ENCODE results near the gene GPR84. TPM values are rescaled to one million over a fixed set of nuclear protein-coding genes. Genes with fewer than 3 reads are reported as not detected.
A peak's percentile ranks its signal among the peaks of the same experiment; 100 is the strongest.

The GPR84 gene
- polyA plus RNA-seq, 1 experiment = not detected

GRCh38 chr12:54358191-54358944, 5.9 kb downstream of the GPR84 start:
- POLR2A ChIA-PET = interaction anchor here (0.5 to 2.6 kb wide), 12 partner anchors 12 to 137 kb away, joined by 3 to 18 read pairs (median 6); partner anchors contain the start of genes CBX5, COPZ1 and HNRNPA1
- Histone ChIP-seq H3K4me3 (ENCODE audit: low read depth, low read length) (peak overlapping the region; percentile 65), H3K27me3 (ENCODE audit: control insufficient read depth, insufficient read depth, low read length) (no peaks in the 10 kb centered on the region), H3K9me3 (ENCODE audit: control insufficient read depth, insufficient read depth, low read length) (no peaks in the 10 kb centered on the region), H3K27ac (ENCODE audit: low read depth, low read length) (peak overlapping the region; percentile 67)
- TF ChIP-seq CTCF (IDR thresholded peaks at IDR 0.05; ENCODE audit: low read depth, low read length) = no peak
- DNase-seq (ENCODE audit: low read depth, low spot score) = no peak
- CTCF ChIA-PET = interaction anchor here (0.7 to 7.0 kb wide), 12 partner anchors 10 to 144 kb away, joined by 3 to 48 read pairs (median 18); partner anchors contain the start of gene COPZ1

- no peak for DNase-seq (ENCODE audit: low read depth, low spot score)
- H3K9me3 ChIP-seq (ENCODE audit: control insufficient read depth, insufficient read depth, low read length) = no peaks in the 10 kb centered on the region
- ChIA-PET POLR2A (no interaction called here), CTCF (interaction anchor here (2.4 to 7.0 kb wide), 9 partner anchors 11 to 143 kb away, joined by 15 to 48 read pairs (median 22); partner anchors contain the start of gene COPZ1)
- TF ChIP-seq CTCF (IDR thresholded peaks at IDR 0.05; ENCODE audit: low read depth, low read length) = no peak
- no peak overlapping the region for H3K27ac ChIP-seq (ENCODE audit: low read depth, low read length)
- H3K27me3 ChIP-seq (ENCODE audit: control insufficient read depth, insufficient read depth, low read length) = no peaks in the 10 kb centered on the region
- no peak overlapping the region for H3K4me3 ChIP-seq (ENCODE audit: low read depth, low read length)
Observed at GRCh38 chr12:54357506-54358190, 6.6 kb downstream of the GPR84 start.

GRCh38 chr12:54356951-54357356, 7.3 kb downstream of the GPR84 start:
- no peak for DNase-seq (ENCODE audit: low read depth, low spot score)
- POLR2A ChIA-PET = no interaction called here
- TF ChIP-seq CTCF (IDR thresholded peaks at IDR 0.05; ENCODE audit: low read depth, low read length) = no peak
- Histone ChIP-seq H3K27ac (ENCODE audit: low read depth, low read length) (no peak overlapping the region), H3K27me3 (ENCODE audit: control insufficient read depth, insufficient read depth, low read length) (no peaks in the 10 kb centered on the region), H3K9me3 (ENCODE audit: control insufficient read depth, insufficient read depth, low read length) (no peaks in the 10 kb centered on the region), H3K4me3 (ENCODE audit: low read depth, low read length) (no peak overlapping the region)
- CTCF ChIA-PET = interaction anchor here (3.2 to 7.0 kb wide), 5 partner anchors 14 to 143 kb away, joined by 16 to 48 read pairs (median 24); partner anchors contain the start of gene COPZ1

- DNase-seq (ENCODE audit: low read depth, low spot score) = no peak
- POLR2A ChIA-PET = no interaction called here
- H3K9me3 ChIP-seq (ENCODE audit: control insufficient read depth, insufficient read depth, low read length) = no peaks in the 10 kb centered on the region
- no peaks in the 10 kb centered on the region for H3K27me3 ChIP-seq (ENCODE audit: control insufficient read depth, insufficient read depth, low read length)
- CTCF ChIA-PET = interaction anchor here (3.6 to 7.0 kb wide), 4 partner anchors 15 to 142 kb away, joined by 16 to 48 read pairs (median 34); no protein-coding TSS in a partner anchor
- no peak overlapping the region for H3K27ac ChIP-seq (ENCODE audit: low read depth, low read length)
- H3K4me3 ChIP-seq (ENCODE audit: low read depth, low read length) = no peak overlapping the region
- no peak for TF ChIP-seq CTCF (IDR thresholded peaks at IDR 0.05; ENCODE audit: low read depth, low read length)
Observed at GRCh38 chr12:54356228-54356627, 8.1 kb downstream of the GPR84 start.

Data from AG04450 (cell line).